Hippocampal formation (tissue), 2 donors: ENCODE results near the gene SUOX.
"Not testable (repeated sequence)": the region's sequence is repeated elsewhere in the genome, so short reads cannot be mapped to it uniquely, and the experiment has no call there.

Experiments used
- DNase-seq, 2 donors: peaks; one replicate each; lab custom pipeline; 2025; lab: John Stamatoyannopoulos, UW

SUOX gene

GRCh38 chr12:55996715-55997534 is at the start of gene SUOX:
TSS of gene SUOX (plus strand) at chr12:55997276. CDS start at chr12:56002222, 4,946 bp downstream.
- peak; percentile 96 to 97 for DNase-seq

GRCh38 chr12:55955344-55955743 is 41.7 kb upstream of the SUOX start:
- DNase-seq, result no peak

- DNase-seq, result no peak
Observed at GRCh38 chr12:55955800-55956508, 41.1 kb upstream of the SUOX start.

GRCh38 chr12:55957106-55957859 is 39.8 kb upstream of the SUOX start:
- no peak for DNase-seq

- DNase-seq, result no peak
Observed at GRCh38 chr12:55963760-55964159, 33.3 kb upstream of the SUOX start.

GRCh38 chr12:55965240-55965639 is 31.8 kb upstream of the SUOX start:
- no peak for DNase-seq

GRCh38 chr12:55965941-55966407 is 31.1 kb upstream of the SUOX start, which contains the start of gene PMEL:
TSS of gene PMEL (minus strand) at chr12:55966042. CDS start at chr12:55966011, 31 bp downstream.
- DNase-seq, result no peak

- peak; percentile 68 to 70 for DNase-seq
Observed at GRCh38 chr12:55966408-55967281, 30.4 kb upstream of the SUOX start, which contains the start of gene CDK2. TSS of gene CDK2 (plus strand) at chr12:55966830. CDS start at chr12:55967009, 179 bp downstream.

GRCh38 chr12:55969356-55969755 is 27.7 kb upstream of the SUOX start:
- no peak for DNase-seq

GRCh38 chr12:55970775-55971174 is 26.3 kb upstream of the SUOX start:
- DNase-seq, result no peak

GRCh38 chr12:55972042-55972441 is 25.0 kb upstream of the SUOX start:
- no peak for DNase-seq

GRCh38 chr12:55972456-55972855 is 24.6 kb upstream of the SUOX start:
- DNase-seq, result no peak

- peak in 1 of 2 donors; percentile 47 for DNase-seq
Observed at GRCh38 chr12:55972911-55973598, 24.0 kb upstream of the SUOX start.

- peak; percentile 100 for DNase-seq
Observed at GRCh38 chr12:55973599-55974307, 23.3 kb upstream of the SUOX start, which contains the start of gene RAB5B. TSS of gene RAB5B (plus strand) at chr12:55974078. CDS start at chr12:55986961, 12,883 bp downstream.

- peak in 1 of 2 donors; percentile 29 for DNase-seq
Observed at GRCh38 chr12:55974308-55974730, 22.8 kb upstream of the SUOX start.

GRCh38 chr12:55978393-55978792 is 18.7 kb upstream of the SUOX start:
- no peak for DNase-seq

- no peak for DNase-seq
Observed at GRCh38 chr12:55979069-55979468, 18.0 kb upstream of the SUOX start.

- DNase-seq, result not testable (repeated sequence)
Observed at GRCh38 chr12:55981882-55982281, 15.2 kb upstream of the SUOX start.

- no peak for DNase-seq
Observed at GRCh38 chr12:55982319-55982936, 14.6 kb upstream of the SUOX start.
